WTC11 (cell line): Measurements from ENCODE around the gene ANAPC7.

Experiments
- CTCF ChIP-seq: fragments of 200-600 bp; IDR thresholded peaks from 2 replicates; pipeline ENCODE4 v1.8.0; 2022; ENCODE audit warnings: antibody characterized with exemption
- GABPB1 ChIP-seq: sonication (generic); formaldehyde crosslinking; IDR thresholded peaks from 2 replicates; pipeline ENCODE4 v1.8.1; 2023; ENCODE audit warnings: mild to moderate bottlenecking, missing genetic modification reagents
- MYBL2 ChIP-seq: sonication (generic); formaldehyde crosslinking; IDR thresholded peaks from 2 replicates; pipeline ENCODE4 v1.8.1; 2023; ENCODE audit warnings: mild to moderate bottlenecking, moderate library complexity, missing genetic modification reagents
- SP1 ChIP-seq: sonication (generic); formaldehyde crosslinking; conservative IDR thresholded peaks from 2 replicates; pipeline ENCODE4 v1.8.1; 2022; ENCODE audit warnings: missing genetic modification reagents
- TCF7 ChIP-seq: sonication (generic); formaldehyde crosslinking; IDR thresholded peaks from 2 replicates; pipeline ENCODE4 v1.8.0; 2022; ENCODE audit warnings: mild to moderate bottlenecking, low read depth, missing genetic modification reagents, moderate library complexity
- TF ChIP-seq, protein P1 (sequence below): sonication (generic); formaldehyde crosslinking; IDR thresholded peaks from 2 replicates; pipeline ENCODE4 v1.8.1; 2023; ENCODE audit warnings: mild to moderate bottlenecking, missing genetic modification reagents

DNA sequence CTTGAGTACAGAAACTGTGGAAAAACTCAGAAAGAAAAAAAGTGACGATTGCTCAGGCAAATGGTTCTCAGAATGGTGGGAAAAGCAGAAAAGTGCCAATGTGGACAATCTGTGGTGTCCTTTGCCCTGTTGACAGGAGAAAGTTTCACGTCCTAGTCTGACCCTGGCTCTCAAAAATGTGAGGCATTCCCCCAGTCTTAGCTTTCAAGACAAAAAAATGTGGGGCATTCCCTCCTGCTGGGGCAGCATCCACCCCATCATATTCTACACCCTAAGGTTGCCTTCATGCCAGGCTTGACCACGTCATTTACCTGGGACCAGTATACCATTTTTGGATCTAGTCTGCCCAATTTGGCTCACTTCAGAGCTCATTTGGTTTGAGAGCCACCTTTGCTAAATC lies 20.7 kb upstream of the ANAPC7 start:
- TF ChIP-seq CTCF, result no peak
- TF ChIP-seq SP1, result no peak
- no peak for TF ChIP-seq GABPB1 (CRISPR knock-in tag)
- TF ChIP-seq, protein P1, sequence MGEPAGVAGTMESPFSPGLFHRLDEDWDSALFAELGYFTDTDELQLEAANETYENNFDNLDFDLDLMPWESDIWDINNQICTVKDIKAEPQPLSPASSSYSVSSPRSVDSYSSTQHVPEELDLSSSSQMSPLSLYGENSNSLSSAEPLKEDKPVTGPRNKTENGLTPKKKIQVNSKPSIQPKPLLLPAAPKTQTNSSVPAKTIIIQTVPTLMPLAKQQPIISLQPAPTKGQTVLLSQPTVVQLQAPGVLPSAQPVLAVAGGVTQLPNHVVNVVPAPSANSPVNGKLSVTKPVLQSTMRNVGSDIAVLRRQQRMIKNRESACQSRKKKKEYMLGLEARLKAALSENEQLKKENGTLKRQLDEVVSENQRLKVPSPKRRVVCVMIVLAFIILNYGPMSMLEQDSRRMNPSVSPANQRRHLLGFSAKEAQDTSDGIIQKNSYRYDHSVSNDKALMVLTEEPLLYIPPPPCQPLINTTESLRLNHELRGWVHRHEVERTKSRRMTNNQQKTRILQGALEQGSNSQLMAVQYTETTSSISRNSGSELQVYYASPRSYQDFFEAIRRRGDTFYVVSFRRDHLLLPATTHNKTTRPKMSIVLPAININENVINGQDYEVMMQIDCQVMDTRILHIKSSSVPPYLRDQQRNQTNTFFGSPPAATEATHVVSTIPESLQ, result no peak
- TF ChIP-seq MYBL2 (CRISPR knock-in tag), result no peak
- no peak for TF ChIP-seq TCF7 (CRISPR knock-in tag)
